ENCODE measurements around the gene PEX11B. TPM values are rescaled to one million over a fixed set of nuclear protein-coding genes. Genes with fewer than 3 reads are reported as not detected.

The PEX11B gene
- total and polyA plus RNA-seq, 2 experiments from 2014 or later: 7.4 to 9.1 TPM

- TF ChIP-seq CREB1 (CRISPR knock-in tag; IDR thresholded peaks at IDR 0.05; ENCODE audit: low read depth): no peak
Observed at GRCh38 chr1:145963265-145964019, 44.9 kb upstream of the PEX11B start (continued).

- Mint-ChIP-seq H3K4me3 (peak overlapping the region; percentile 95), H3K4me1 (peaks cover 27% of the 10 kb centered on the region), H3K36me3 (ENCODE audit: low read depth) (peaks cover under 1% of the 10 kb centered on the region; the same call in 1 of the 3 replicates), H3K27me3 (ENCODE audit: insufficient read depth, low read depth, poor library complexity) (peaks cover 62% of the 10 kb centered on the region), H3K27ac (no peak overlapping the region), H3K9me3 (peaks cover 5% of the 10 kb centered on the region)
- H3K4me1 ChIP-seq (ENCODE audit: insufficient read depth): peaks cover 26% of the 10 kb centered on the region
- no peak overlapping the region for H3K27ac ChIP-seq (ENCODE audit: low read depth)
- peak overlapping the region; percentile 93 for H3K4me2 ChIP-seq
- H2AFZ ChIP-seq: peak overlapping the region; percentile 94
- H3K27me3 ChIP-seq (ENCODE audit: insufficient read depth): peaks cover 60% of the 10 kb centered on the region
- peak; percentile 55 for DNase-seq (ENCODE audit: low spot score)
- no peaks in the 10 kb centered on the region for H3K9me2 ChIP-seq (ENCODE audit: insufficient read depth)
- H3K79me2 ChIP-seq (replicated peaks; ENCODE audit: insufficient read depth): no peaks in the 10 kb centered on the region
- H3K36me3 ChIP-seq (ENCODE audit: insufficient read depth): no peaks in the 10 kb centered on the region
- H4K20me1 ChIP-seq (replicated peaks; ENCODE audit: insufficient read depth): no peaks in the 10 kb centered on the region
- H3F3A ChIP-seq (replicated peaks; ENCODE audit: low read depth): 0 out of 2 replicates have a peak, but pooled peaks cover 4% of the 10 kb centered on the region
- no peak for ATAC-seq
- H3K4me3 ChIP-seq: peak overlapping the region; percentile 90
- TF ChIP-seq EZH2phosphoT487 (IDR thresholded peaks at IDR 0.05; ENCODE audit: unreplicated experiment) (peak; percentile 49), STAT1 (IDR thresholded peaks at IDR 0.05; ENCODE audit: unreplicated experiment) (no peak), JUNB (IDR thresholded peaks at IDR 0.05; ENCODE audit: unreplicated experiment) (no peak), ZNF331 (CRISPR knock-in tag; IDR thresholded peaks at IDR 0.05; ENCODE audit: low read depth) (no peak), EZH2 (IDR thresholded peaks at IDR 0.05; ENCODE audit: low read depth, unreplicated experiment) (peak; percentile 61), ZNF462 (CRISPR knock-in tag; IDR thresholded peaks at IDR 0.05) (no peak)
Observed at GRCh38 chr1:145962157-145963102, 43.9 kb upstream of the PEX11B start.
